ENCODE results near the gene SLMAP.
A peak's percentile ranks its signal among the peaks of the same experiment; 100 is the strongest.

Gene SLMAP

GRCh38 chr3:57948080-57948671 is 192.1 kb downstream of the SLMAP start:
- no peak for DNase-seq

DNA sequence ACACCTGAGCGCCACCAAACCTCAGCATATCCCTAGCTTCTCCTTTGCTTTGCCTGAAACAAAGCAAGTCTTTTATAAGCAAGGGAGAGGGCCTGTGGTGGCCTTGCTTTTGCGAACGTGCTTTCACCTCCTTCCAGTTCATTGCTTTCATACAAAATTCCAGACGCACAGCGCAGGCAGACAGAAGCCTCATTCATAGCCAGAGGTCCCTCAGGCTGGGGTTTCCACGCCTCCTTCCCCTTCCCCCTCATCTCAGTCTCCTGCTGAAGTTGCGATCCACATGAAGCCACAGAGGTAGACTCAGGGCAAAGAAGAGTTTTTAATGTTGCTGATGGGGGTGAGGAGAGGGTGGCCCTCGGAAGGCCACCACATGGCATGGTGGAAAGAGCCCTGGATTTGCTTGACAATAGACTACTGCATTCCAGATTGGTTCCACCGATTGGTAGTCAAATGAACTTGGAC is 192.7 kb downstream of the SLMAP start:
- no peak for DNase-seq

DNA sequence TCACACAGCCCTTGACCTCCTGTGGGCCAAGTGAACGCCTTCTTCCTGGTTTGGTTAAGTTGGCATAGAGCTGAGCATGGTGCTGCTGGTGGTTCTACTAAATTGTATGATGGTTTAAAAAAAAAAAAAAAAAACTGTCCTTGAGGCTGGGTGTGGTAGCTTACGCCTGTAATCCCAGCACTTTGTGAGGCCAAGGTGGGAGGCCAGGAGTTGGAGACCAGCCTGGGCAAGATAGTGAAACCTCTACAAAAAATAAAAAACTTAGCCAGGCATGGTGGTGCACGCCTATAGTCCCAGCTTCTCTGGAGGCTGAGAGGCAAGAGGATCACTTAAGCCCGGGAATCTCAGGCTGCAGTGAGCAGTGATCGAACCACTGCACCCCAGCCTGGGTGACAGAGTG is 193.2 kb downstream of the SLMAP start:
- DNase-seq: no peak

GRCh38 chr3:57949785-57950615 is 193.9 kb downstream of the SLMAP start:
- no peak for DNase-seq

- DNase-seq: no peak
These were observed 195.2 kb downstream of the SLMAP start for GRCh38 chr3:57951066-57951882.

GRCh38 chr3:57952208-57952631 is 196.1 kb downstream of the SLMAP start:
- no peak for DNase-seq

GRCh38 chr3:57952651-57953050 is 196.5 kb downstream of the SLMAP start:
- DNase-seq: no peak

DNA sequence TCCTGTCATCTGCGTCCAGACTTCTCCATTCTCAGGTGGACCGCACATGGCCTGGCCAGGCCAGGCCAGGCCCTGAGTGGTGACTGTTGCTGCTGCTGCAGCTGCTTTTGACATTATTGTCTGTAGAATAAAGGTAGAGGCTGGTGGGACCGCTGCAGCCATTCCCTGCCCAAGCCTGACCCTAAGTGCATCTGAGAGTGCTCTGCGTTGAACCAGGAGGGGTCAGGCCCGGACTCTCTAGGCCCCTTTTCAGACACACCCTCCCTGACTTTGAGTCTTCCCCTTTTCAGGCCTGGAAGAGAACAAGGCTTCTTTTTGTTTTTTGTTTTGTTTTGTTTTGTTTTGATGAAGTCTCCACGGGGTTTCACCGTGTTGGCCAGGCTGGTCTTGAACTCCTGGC is 197.5 kb downstream of the SLMAP start:
- no peak for DNase-seq

- peak; percentile 54 for DNase-seq
These were observed 200.2 kb downstream of the SLMAP start for GRCh38 chr3:57956119-57956832.

DNA sequence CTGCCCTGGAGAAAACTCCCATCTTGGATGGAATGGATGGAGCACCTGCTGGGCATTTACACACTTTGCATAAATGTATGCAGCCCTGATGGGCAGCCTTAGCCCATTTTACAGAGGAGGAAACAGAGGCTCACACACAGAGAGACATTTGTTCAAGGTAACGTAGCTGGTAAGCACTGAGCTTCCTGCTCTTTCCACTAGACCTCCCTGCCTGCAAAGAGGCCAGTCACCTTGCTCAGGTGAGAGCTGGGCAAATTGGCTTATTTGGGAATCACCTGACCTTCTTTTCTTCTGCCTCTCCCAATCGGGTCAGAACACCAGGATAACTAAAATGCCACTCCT is 200.7 kb downstream of the SLMAP start:
- no peak for DNase-seq

DNA sequence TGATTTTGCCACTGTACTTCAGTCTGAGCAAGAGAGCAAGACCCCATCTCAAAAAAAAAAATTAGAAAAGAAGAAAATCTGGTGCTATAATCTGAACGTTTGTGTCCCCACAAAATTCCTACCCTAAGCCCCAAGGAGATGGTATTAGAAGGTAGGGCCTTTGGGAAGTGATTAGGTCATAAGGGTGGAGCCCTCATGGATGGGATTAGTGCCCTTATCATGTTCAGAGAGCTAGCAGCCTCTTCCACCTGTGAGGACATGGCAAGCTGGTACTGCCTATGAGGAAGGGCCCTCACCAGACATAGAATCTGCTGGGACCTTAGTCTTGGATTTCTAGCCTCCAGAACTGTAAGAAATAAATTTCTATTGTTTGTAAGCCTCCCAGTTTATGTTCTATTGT is 201.7 kb downstream of the SLMAP start:
- no peak for DNase-seq

DNA sequence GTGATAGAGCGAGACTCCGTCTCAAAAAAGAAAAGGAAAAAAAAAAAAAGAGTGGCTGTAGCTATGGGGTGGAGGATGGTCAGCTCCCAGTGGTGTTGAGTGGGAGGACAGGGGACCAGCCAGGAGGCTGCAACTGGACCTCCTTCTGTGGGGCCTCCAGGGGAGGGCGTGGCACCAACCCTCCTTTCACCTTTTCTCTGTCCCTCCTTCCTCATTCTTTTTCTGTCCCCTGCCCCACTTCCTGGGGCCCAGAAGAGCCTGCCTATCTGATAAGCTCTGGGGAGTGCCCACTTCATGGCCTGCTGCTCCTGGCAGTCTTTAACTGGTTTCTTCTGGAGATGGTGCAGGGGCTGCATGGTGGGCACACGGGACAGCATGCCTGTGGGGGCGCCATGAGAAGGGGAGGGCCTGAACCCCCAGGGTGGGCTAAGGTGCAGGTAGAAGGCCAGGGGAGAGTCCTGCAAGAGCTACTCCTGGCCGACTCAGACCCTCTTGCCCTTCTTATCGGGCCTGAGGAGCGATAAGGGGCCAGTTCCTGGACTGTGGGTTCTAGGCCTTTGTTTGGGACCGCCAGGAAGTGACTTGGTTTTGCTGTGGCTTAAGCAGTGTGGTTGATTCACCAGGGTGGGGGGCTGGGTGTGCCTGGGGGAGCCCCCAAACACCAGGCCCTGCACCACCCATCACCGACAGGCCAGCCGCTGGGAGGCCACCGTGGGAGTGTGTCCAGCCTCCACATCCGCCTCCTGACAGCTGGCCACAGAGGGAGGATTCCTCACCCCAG is 202.7 kb downstream of the SLMAP start:
- DNase-seq: no peak

- no peak for DNase-seq
These were observed 203.5 kb downstream of the SLMAP start for GRCh38 chr3:57959423-57960173.

- DNase-seq: no peak
These were observed 204.0 kb downstream of the SLMAP start for GRCh38 chr3:57960174-57960505.

DNA sequence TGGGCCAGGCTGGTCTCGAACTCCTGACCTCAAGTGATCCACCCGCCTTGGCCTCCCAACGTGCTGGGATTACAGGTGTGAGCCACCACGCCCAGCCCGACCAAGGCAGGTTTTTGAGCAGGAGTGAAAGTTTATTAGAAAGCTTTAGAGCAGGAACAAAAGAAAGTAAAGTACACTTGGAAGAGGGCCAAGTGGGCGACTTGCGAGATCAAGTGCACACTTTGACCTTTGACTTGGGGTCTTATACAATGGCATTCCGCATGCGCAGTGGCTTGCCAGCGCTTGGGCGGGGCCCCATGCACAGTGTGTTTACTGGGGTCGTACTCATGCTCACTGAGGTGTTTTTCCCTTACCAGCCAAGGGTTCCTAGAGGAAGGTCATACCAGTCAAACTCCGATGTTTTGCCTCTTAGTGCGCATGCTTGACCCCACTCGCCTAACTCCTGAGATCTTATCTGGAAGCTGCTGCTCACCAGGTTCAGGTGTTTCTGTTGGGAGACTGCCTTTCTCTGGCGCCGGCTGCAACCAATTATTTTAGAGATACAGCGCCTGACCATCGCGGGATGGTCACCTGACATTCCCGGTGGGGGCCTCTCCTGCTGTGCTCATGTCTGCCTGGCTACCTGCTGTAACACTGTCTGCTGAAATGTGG is 205.2 kb downstream of the SLMAP start:
- DNase-seq: no peak

- DNase-seq: peak; percentile 29
These were observed 205.8 kb downstream of the SLMAP start for GRCh38 chr3:57961828-57962447.

GRCh38 chr3:57962448-57962834 is 206.3 kb downstream of the SLMAP start:
- no peak for DNase-seq

DNA sequence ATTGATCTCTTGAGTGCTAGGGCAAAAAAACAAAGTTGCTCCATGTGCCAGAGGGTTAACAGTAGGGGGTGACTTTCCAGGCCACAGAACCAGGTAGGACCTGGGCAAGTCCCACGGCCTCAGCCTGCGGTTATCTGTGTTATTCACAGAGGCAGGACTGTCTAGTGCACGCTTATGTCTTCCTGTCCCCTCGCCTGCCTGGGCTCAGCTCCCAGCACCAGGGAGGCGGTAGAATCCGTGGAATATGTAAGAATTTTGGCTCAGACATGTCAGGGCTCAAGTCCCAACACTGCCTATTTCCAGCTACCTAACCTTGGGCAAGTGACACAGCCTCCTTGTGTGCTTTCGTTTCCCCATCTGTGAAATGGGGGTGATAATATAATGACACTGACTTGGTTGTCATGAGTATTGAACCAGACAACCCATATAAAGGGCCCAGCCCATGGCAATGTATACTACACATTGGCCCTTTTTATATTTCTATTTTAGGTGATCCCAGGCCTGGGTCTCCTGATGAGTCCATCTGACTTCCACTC is 207.8 kb downstream of the SLMAP start:
- no peak for DNase-seq

- no peak for DNase-seq
These were observed 210.7 kb downstream of the SLMAP start for GRCh38 chr3:57966829-57967228.

DNA sequence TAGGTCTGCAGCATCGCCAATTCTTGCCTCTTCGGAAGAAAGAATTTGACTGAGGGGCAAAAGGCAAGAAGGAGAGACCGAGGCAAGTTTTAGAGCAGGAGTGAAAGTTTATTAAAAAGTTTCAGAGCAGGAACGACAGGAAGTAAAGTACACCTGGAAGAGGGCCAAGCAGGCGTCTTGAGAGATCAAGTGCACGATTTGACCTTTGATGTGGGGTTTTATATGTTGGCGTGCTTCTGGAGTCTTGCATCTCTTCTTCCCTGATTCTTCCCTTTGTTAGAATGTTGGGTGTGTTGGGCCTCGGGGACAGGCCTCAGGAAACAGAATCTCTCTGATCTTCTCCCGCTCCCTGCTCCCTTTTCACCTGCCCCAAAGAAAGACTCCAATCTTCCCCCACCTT is 211.5 kb downstream of the SLMAP start:
- no peak for DNase-seq

Measured in activated CD4-positive, alpha-beta T cell treated with anti-CD3 and anti-CD28 coated beads, Interleukin-2, amount 50 U/mL, for 16 hours (primary cell).